Caki2 (cell line): ENCODE data around the gene SMCO1. TPM values are rescaled to one million over a fixed set of nuclear protein-coding genes. Genes with fewer than 3 reads are reported as not detected.
"Not testable (repeated sequence)": the region's sequence is repeated elsewhere in the genome, so short reads cannot be mapped to it uniquely, and the experiment has no call there.

Experiments used
- DNase-seq: peaks from one replicate; pipeline ENCODE4 v3.0.0-alpha.2; 2015; ENCODE audit warnings: low read depth
- in situ Hi-C: cut with HindIII; loops from 2 replicates; pipeline ENCODE4 v1.10.0; 2016; ENCODE audit warnings: low sequenced_read_pairs, low pct_unique_long_range_greater_than_20kb, mixed read lengths
- total RNA-seq: library from RNA; depleted of rRNA; stranded (reverse); fragments of >200 nt; shearing (Covaris generic); gene quantifications from 2 replicates; pipeline ENCODE4 v1.2.3, GENCODE V29; 2014; ENCODE audit warnings: low replicate concordance

SMCO1 gene
- total RNA-seq, 1 experiment from 2014 or later, result not detected

GRCh38 chr3:196528639-196529233, 13.6 kb upstream of the SMCO1 start:
- DNase-seq, result peak; percentile 78
- in situ Hi-C loops, result no loop called here

- in situ Hi-C loops, result no loop called here
- DNase-seq, result no peak
These were observed 10.0 kb upstream of the SMCO1 start for GRCh38 chr3:196525141-196525540.

GRCh38 chr3:196524527-196524926, 9.4 kb upstream of the SMCO1 start:
- in situ Hi-C loops, result no loop called here
- DNase-seq, result no peak

- in situ Hi-C loops, result no loop called here
- DNase-seq, result no peak
These were observed 8.7 kb upstream of the SMCO1 start for GRCh38 chr3:196523841-196524240.

- DNase-seq, in situ Hi-C loops: not testable (repeated sequence)
These were observed 6.1 kb upstream of the SMCO1 start for GRCh38 chr3:196521291-196521690.

- in situ Hi-C loops, result no loop called here
- peak; percentile 23 for DNase-seq
These were observed 4.6 kb upstream of the SMCO1 start for GRCh38 chr3:196519718-196520082.

GRCh38 chr3:196518966-196519717, 4.0 kb upstream of the SMCO1 start:
- in situ Hi-C loops, result no loop called here
- DNase-seq, result peak; percentile 41

GRCh38 chr3:196517919-196518318, 2.8 kb upstream of the SMCO1 start:
- in situ Hi-C loops, result no loop called here
- DNase-seq, result no peak

- DNase-seq, result no peak
- in situ Hi-C loops, result no loop called here
These were observed 2.1 kb upstream of the SMCO1 start for GRCh38 chr3:196517162-196517800.

- DNase-seq, result no peak
- in situ Hi-C loops, result no loop called here
These were observed 813 bp downstream of the SMCO1 start for GRCh38 chr3:196514350-196514716.

GRCh38 chr3:196513697-196514349, 1.3 kb downstream of the SMCO1 start:
- in situ Hi-C loops, result no loop called here
- DNase-seq, result no peak

GRCh38 chr3:196511646-196512425, 3.3 kb downstream of the SMCO1 start:
- in situ Hi-C loops, DNase-seq: not testable (repeated sequence)

- in situ Hi-C loops, DNase-seq: not testable (repeated sequence)
These were observed 4.0 kb downstream of the SMCO1 start for GRCh38 chr3:196511108-196511507.

- in situ Hi-C loops, result no loop called here
- no peak for DNase-seq
These were observed 8.5 kb downstream of the SMCO1 start for GRCh38 chr3:196506687-196507086.

GRCh38 chr3:196504556-196504955, 10.6 kb downstream of the SMCO1 start:
- in situ Hi-C loops, result no loop called here
- no peak for DNase-seq

GRCh38 chr3:196504077-196504398, 11.1 kb downstream of the SMCO1 start:
- in situ Hi-C loops, DNase-seq: not testable (repeated sequence)

- in situ Hi-C loops, result no loop called here
- DNase-seq, result peak; percentile 96
These were observed 11.7 kb downstream of the SMCO1 start, which contains the start of gene RNF168 for GRCh38 chr3:196503196-196504076. Gene RNF168 (minus strand): TSS chr3:196503768. CDS start chr3:196503173, 595 bp downstream.
